ENCODE measurements around the gene ZBTB34. TPM values are rescaled to one million over a fixed set of nuclear protein-coding genes. Genes with fewer than 3 reads are reported as not detected.

Gene ZBTB34
- total and polyA plus RNA-seq, 2 experiments from 2014 or later, result 6.1 to 21.3 TPM

DNA sequence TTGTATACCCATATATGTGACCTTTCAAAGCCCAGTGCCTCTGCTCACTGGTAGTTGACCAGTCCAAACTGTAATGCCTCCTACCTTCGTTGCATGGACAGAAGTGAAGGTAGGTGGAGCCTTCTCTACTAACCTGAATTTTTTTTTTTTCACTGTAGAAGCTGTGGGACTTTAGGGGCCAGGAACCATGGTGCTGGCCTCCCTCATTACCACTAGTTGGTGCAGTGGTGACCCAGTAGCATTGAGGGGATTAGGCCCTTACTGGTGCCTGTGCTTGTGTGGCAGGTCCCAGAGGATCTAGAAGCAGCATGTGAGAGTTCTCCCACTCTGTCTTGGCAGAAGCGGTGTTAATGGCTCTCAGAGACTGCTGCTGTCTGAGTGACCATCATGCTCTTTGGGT lies 56.5 kb downstream of the ZBTB34 start:
- H3K9me2 ChIP-seq (replicated peaks; ENCODE audit: insufficient read depth), result no peaks in the 10 kb centered on the region
- H2AFZ ChIP-seq, result no peak overlapping the region
- H3K4me1 ChIP-seq (ENCODE audit: insufficient read depth), result peaks cover 6% of the 10 kb centered on the region
- H3K36me3 ChIP-seq (replicated peaks; ENCODE audit: insufficient read depth, low read depth), result no peaks in the 10 kb centered on the region
- H3K79me2 ChIP-seq, result peaks cover 51% of the 10 kb centered on the region
- no peaks in the 10 kb centered on the region for H3K27me3 ChIP-seq
- peak overlapping the region; percentile 92 for H3K4me2 ChIP-seq
- no peaks in the 10 kb centered on the region for H3K9me3 ChIP-seq (ENCODE audit: low read depth)
- WGBS (ENCODE audit: low lambda C conversion rate, missing lambda C conversion rate), result 67% methylated on average over 2 of the region's 2 CpGs
- TF ChIP-seq EZH2phosphoT487 (IDR thresholded peaks at IDR 0.05; ENCODE audit: low read depth, severe bottlenecking, unreplicated experiment) (no peak), EZH2 (IDR thresholded peaks at IDR 0.05; ENCODE audit: borderline replicate concordance) (no peak)
- TF ChIP-seq, protein P1, sequence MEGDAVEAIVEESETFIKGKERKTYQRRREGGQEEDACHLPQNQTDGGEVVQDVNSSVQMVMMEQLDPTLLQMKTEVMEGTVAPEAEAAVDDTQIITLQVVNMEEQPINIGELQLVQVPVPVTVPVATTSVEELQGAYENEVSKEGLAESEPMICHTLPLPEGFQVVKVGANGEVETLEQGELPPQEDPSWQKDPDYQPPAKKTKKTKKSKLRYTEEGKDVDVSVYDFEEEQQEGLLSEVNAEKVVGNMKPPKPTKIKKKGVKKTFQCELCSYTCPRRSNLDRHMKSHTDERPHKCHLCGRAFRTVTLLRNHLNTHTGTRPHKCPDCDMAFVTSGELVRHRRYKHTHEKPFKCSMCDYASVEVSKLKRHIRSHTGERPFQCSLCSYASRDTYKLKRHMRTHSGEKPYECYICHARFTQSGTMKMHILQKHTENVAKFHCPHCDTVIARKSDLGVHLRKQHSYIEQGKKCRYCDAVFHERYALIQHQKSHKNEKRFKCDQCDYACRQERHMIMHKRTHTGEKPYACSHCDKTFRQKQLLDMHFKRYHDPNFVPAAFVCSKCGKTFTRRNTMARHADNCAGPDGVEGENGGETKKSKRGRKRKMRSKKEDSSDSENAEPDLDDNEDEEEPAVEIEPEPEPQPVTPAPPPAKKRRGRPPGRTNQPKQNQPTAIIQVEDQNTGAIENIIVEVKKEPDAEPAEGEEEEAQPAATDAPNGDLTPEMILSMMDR (IDR thresholded peaks at IDR 0.05; ENCODE audit: poor library complexity), result no peak
- H3K4me3 ChIP-seq, result no peak overlapping the region
- DNase-seq (ENCODE audit: low spot score), result no peak
- peak overlapping the region; percentile 91 for H3K27ac ChIP-seq
- H4K20me1 ChIP-seq (ENCODE audit: insufficient read depth, poor library complexity, severe bottlenecking), result no peaks in the 10 kb centered on the region

DNA sequence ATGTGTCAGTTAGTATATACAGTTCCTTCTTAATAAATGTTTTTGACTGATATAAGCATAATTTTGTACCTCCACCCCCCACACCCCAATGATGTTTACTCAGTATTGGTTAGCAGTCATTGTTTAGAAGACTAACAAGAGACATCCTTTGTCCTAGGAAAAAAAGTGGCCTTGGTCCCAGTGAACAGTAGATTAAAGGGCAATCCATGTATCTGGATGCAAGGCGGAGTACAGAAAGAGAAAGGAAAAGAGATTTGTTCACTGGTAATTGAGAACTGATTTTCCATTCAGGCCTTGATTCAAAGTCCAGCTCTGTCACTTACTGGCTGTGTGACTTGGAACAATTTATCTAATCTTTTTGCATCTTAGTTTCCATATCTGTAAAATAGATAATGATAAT lies 58.8 kb downstream of the ZBTB34 start:
- Histone ChIP-seq H3K27me3 (no peaks in the 10 kb centered on the region), H2AFZ (no peak overlapping the region), H3K4me1 (ENCODE audit: insufficient read depth) (peaks cover 6% of the 10 kb centered on the region), H3K4me2 (peak overlapping the region; percentile 3), H3K9me2 (replicated peaks; ENCODE audit: insufficient read depth) (no peaks in the 10 kb centered on the region), H3K9me3 (ENCODE audit: low read depth) (no peaks in the 10 kb centered on the region), H3K27ac (peak overlapping the region; percentile 42), H4K20me1 (ENCODE audit: insufficient read depth, poor library complexity, severe bottlenecking) (peaks cover 8% of the 10 kb centered on the region), H3K4me3 (no peak overlapping the region), H3K79me2 (peaks cover 74% of the 10 kb centered on the region), H3K36me3 (replicated peaks; ENCODE audit: insufficient read depth, low read depth) (no peaks in the 10 kb centered on the region)
- TF ChIP-seq EZH2 (IDR thresholded peaks at IDR 0.05; ENCODE audit: borderline replicate concordance) (no peak), EZH2phosphoT487 (IDR thresholded peaks at IDR 0.05; ENCODE audit: low read depth, severe bottlenecking, unreplicated experiment) (no peak)
- TF ChIP-seq, protein P1 (IDR thresholded peaks at IDR 0.05; ENCODE audit: poor library complexity), result no peak
- 81% methylated on average over 1 of the region's 1 CpG for WGBS (ENCODE audit: low lambda C conversion rate, missing lambda C conversion rate)
- peak; percentile 30 for DNase-seq (ENCODE audit: low spot score)

- TF ChIP-seq, protein P1 (IDR thresholded peaks at IDR 0.05; ENCODE audit: poor library complexity), result no peak
- TF ChIP-seq EZH2 (IDR thresholded peaks at IDR 0.05; ENCODE audit: borderline replicate concordance), result no peak
- TF ChIP-seq EZH2phosphoT487 (IDR thresholded peaks at IDR 0.05; ENCODE audit: low read depth, severe bottlenecking, unreplicated experiment), result no peak
These were observed 65.4 kb downstream of the ZBTB34 start for GRCh38 chr9:126925876-126926275.

DNA sequence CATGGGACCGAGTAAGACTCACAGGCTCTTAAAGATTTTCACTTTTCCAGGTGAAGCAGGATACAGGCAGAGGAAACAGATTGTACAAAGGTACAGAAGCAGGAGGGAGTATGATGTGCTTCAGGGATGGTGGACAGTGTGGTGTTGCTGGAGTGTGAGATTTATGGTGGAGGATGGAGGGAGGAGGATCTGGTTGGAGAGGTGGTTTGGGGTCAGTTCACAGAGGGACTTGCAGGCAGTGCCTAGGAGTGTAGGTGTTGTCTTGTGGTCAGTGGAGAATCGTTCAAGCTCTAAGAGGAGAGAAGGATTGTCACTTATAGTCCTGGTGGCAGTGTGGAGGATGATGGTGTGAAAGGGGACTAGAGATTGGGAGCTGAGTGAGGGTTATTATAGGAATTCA lies 65.9 kb downstream of the ZBTB34 start:
- H3K9me2 ChIP-seq (replicated peaks; ENCODE audit: insufficient read depth), result no peaks in the 10 kb centered on the region
- H3K27me3 ChIP-seq, result no peaks in the 10 kb centered on the region
- DNase-seq (ENCODE audit: low spot score), result no peak
- H3K79me2 ChIP-seq, result peaks cover 73% of the 10 kb centered on the region
- no peaks in the 10 kb centered on the region for H3K9me3 ChIP-seq (ENCODE audit: low read depth)
- 88% methylated on average over 2 of the region's 2 CpGs for WGBS (ENCODE audit: low lambda C conversion rate, missing lambda C conversion rate)
- peaks cover 14% of the 10 kb centered on the region for H4K20me1 ChIP-seq (ENCODE audit: insufficient read depth, poor library complexity, severe bottlenecking)
- H3K4me2 ChIP-seq, result no peak overlapping the region
- peaks cover 10% of the 10 kb centered on the region for H3K4me1 ChIP-seq (ENCODE audit: insufficient read depth)
- H3K4me3 ChIP-seq, result no peak overlapping the region
- TF ChIP-seq EZH2 (IDR thresholded peaks at IDR 0.05; ENCODE audit: borderline replicate concordance) (no peak), EZH2phosphoT487 (IDR thresholded peaks at IDR 0.05; ENCODE audit: low read depth, severe bottlenecking, unreplicated experiment) (no peak)
- TF ChIP-seq, protein P1 (IDR thresholded peaks at IDR 0.05; ENCODE audit: poor library complexity), result no peak
- H3K27ac ChIP-seq, result no peak overlapping the region
- H2AFZ ChIP-seq, result no peak overlapping the region
- no peaks in the 10 kb centered on the region for H3K36me3 ChIP-seq (replicated peaks; ENCODE audit: insufficient read depth, low read depth)

More at GRCh38 chr9:126925876-126926275, 65.4 kb downstream of the ZBTB34 start:
- Histone ChIP-seq H3K9me2 (replicated peaks; ENCODE audit: insufficient read depth) (no peaks in the 10 kb centered on the region), H3K4me1 (ENCODE audit: insufficient read depth) (peaks cover 10% of the 10 kb centered on the region), H3K27ac (no peak overlapping the region), H4K20me1 (ENCODE audit: insufficient read depth, poor library complexity, severe bottlenecking) (peaks cover 14% of the 10 kb centered on the region), H3K79me2 (peaks cover 75% of the 10 kb centered on the region), H3K4me3 (no peak overlapping the region), H3K9me3 (ENCODE audit: low read depth) (no peaks in the 10 kb centered on the region), H3K36me3 (replicated peaks; ENCODE audit: insufficient read depth, low read depth) (no peaks in the 10 kb centered on the region), H2AFZ (no peak overlapping the region), H3K27me3 (no peaks in the 10 kb centered on the region), H3K4me2 (no peak overlapping the region)
- no peak for DNase-seq (ENCODE audit: low spot score)
